Measurements from ENCODE around the gene ZFYVE28.

GRCh38 chr4:2322227-2322626 is 96.2 kb downstream of the ZFYVE28 start:
- TF ChIP-seq CTCF (IDR thresholded peaks at IDR 0.05), result no peak
- no peak for TF ChIP-seq POLR2A (IDR thresholded peaks at IDR 0.05)
